Hepatocyte (in vitro differentiated cells): Measurements from ENCODE around the gene CACNA1C.

Experiments
- EZH2 ChIP-seq: fragments of 200-600 bp; sonication (generic); IDR thresholded peaks from 2 replicates; pipeline ENCODE4 v1.6.1; 2016; ENCODE audit warnings: antibody characterized with exemption, mild to moderate bottlenecking, borderline replicate concordance
- TF ChIP-seq, protein P1 (sequence below): fragments of 200-600 bp; sonication (generic); IDR thresholded peaks from 2 replicates; pipeline ENCODE4 v1.5.1; 2016; ENCODE audit warnings: antibody characterized with exemption, mild to moderate bottlenecking; ENCODE audit not compliant: poor library complexity

- TF ChIP-seq, protein P1, sequence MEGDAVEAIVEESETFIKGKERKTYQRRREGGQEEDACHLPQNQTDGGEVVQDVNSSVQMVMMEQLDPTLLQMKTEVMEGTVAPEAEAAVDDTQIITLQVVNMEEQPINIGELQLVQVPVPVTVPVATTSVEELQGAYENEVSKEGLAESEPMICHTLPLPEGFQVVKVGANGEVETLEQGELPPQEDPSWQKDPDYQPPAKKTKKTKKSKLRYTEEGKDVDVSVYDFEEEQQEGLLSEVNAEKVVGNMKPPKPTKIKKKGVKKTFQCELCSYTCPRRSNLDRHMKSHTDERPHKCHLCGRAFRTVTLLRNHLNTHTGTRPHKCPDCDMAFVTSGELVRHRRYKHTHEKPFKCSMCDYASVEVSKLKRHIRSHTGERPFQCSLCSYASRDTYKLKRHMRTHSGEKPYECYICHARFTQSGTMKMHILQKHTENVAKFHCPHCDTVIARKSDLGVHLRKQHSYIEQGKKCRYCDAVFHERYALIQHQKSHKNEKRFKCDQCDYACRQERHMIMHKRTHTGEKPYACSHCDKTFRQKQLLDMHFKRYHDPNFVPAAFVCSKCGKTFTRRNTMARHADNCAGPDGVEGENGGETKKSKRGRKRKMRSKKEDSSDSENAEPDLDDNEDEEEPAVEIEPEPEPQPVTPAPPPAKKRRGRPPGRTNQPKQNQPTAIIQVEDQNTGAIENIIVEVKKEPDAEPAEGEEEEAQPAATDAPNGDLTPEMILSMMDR = no peak
- no peak for TF ChIP-seq EZH2
These were observed 41.8 kb downstream of the CACNA1C start for GRCh38 chr12:2094597-2094996.
